Neuron (in vitro differentiated cells): ENCODE results near the gene TTLL8.

Experiments
- H2AFZ ChIP-seq: one replicate; pipeline ENCODE4 v1.6.1; 2013; ENCODE audit warnings: low read depth, mild to moderate bottlenecking, inconsistent platforms, low read length, moderate library complexity
- H3K27me3 ChIP-seq: one replicate; pipeline ENCODE4 v1.6.1; 2013; ENCODE audit warnings: low read length; ENCODE audit not compliant: insufficient read depth
- H3K36me3 ChIP-seq: one replicate; pipeline ENCODE4 v1.6.1; 2013; ENCODE audit warnings: low read length; ENCODE audit not compliant: insufficient read depth
- H3K4me1 ChIP-seq: one replicate; pipeline ENCODE4 v1.6.1; 2013; ENCODE audit warnings: low read length; ENCODE audit not compliant: insufficient read depth
- H3K4me3 ChIP-seq: 2 replicates; pipeline ENCODE4 v1.5.1; 2013; ENCODE audit warnings: mild to moderate bottlenecking, low read length, moderate library complexity
- H3K9me3 ChIP-seq: one replicate; pipeline ENCODE4 v1.6.1; 2013; ENCODE audit warnings: low read length

The TTLL8 gene

GRCh38 chr22:50020606-50021005 is 37.5 kb downstream of the TTLL8 start:
- no peak overlapping the region for H3K4me3 ChIP-seq
- H3K27me3 ChIP-seq, result peaks cover 25% of the 10 kb centered on the region

GRCh38 chr22:50019316-50019715 is 38.8 kb downstream of the TTLL8 start:
- Histone ChIP-seq H3K9me3 (peaks cover 2% of the 10 kb centered on the region), H2AFZ (no peak overlapping the region), H3K36me3 (no peaks in the 10 kb centered on the region), H3K4me3 (no peak overlapping the region), H3K27me3 (peaks cover 34% of the 10 kb centered on the region), H3K4me1 (no peaks in the 10 kb centered on the region)

More at GRCh38 chr22:50020606-50021005, 37.5 kb downstream of the TTLL8 start:
- Histone ChIP-seq H3K4me1 (no peaks in the 10 kb centered on the region), H2AFZ (no peak overlapping the region), H3K36me3 (no peaks in the 10 kb centered on the region), H3K9me3 (peaks cover 2% of the 10 kb centered on the region)

GRCh38 chr22:50018608-50019285 is 39.4 kb downstream of the TTLL8 start:
- Histone ChIP-seq H3K9me3 (peaks cover 2% of the 10 kb centered on the region), H3K4me1 (no peaks in the 10 kb centered on the region), H2AFZ (no peak overlapping the region), H3K36me3 (no peaks in the 10 kb centered on the region), H3K4me3 (no peak overlapping the region), H3K27me3 (peaks cover 40% of the 10 kb centered on the region)

GRCh38 chr22:50017701-50018224 is 40.3 kb downstream of the TTLL8 start:
- Histone ChIP-seq H3K27me3 (peaks cover 49% of the 10 kb centered on the region), H3K4me1 (no peaks in the 10 kb centered on the region), H3K9me3 (peaks cover 2% of the 10 kb centered on the region), H3K4me3 (no peak overlapping the region), H2AFZ (no peak overlapping the region), H3K36me3 (no peaks in the 10 kb centered on the region)

- H3K27me3 ChIP-seq, result peaks cover 56% of the 10 kb centered on the region
Measured at GRCh38 chr22:50016988-50017700, 41.0 kb downstream of the TTLL8 start.

GRCh38 chr22:50016308-50016987 is 41.6 kb downstream of the TTLL8 start:
- no peak overlapping the region for H3K4me3 ChIP-seq
- no peaks in the 10 kb centered on the region for H3K36me3 ChIP-seq
- peaks cover 63% of the 10 kb centered on the region for H3K27me3 ChIP-seq
- no peaks in the 10 kb centered on the region for H3K4me1 ChIP-seq
- H3K9me3 ChIP-seq, result peaks cover 2% of the 10 kb centered on the region
- H2AFZ ChIP-seq, result no peak overlapping the region

More at GRCh38 chr22:50016988-50017700, 41.0 kb downstream of the TTLL8 start:
- Histone ChIP-seq H2AFZ (no peak overlapping the region), H3K4me3 (no peak overlapping the region), H3K36me3 (no peaks in the 10 kb centered on the region), H3K4me1 (no peaks in the 10 kb centered on the region), H3K9me3 (peaks cover 2% of the 10 kb centered on the region)

- H3K36me3 ChIP-seq, result no peaks in the 10 kb centered on the region
- H3K27me3 ChIP-seq, result peaks cover 69% of the 10 kb centered on the region
- no peak overlapping the region for H2AFZ ChIP-seq
Measured at GRCh38 chr22:50015451-50016307, 42.4 kb downstream of the TTLL8 start.

GRCh38 chr22:50014655-50015401 is 43.3 kb downstream of the TTLL8 start:
- Histone ChIP-seq H2AFZ (no peak overlapping the region), H3K36me3 (no peaks in the 10 kb centered on the region), H3K9me3 (peaks cover 2% of the 10 kb centered on the region), H3K4me3 (no peak overlapping the region), H3K27me3 (peaks cover 76% of the 10 kb centered on the region), H3K4me1 (no peaks in the 10 kb centered on the region)

More at GRCh38 chr22:50015451-50016307, 42.4 kb downstream of the TTLL8 start:
- H3K9me3 ChIP-seq, result peaks cover 2% of the 10 kb centered on the region
- no peak overlapping the region for H3K4me3 ChIP-seq
- no peaks in the 10 kb centered on the region for H3K4me1 ChIP-seq

- Histone ChIP-seq H3K4me3 (no peak overlapping the region), H2AFZ (no peak overlapping the region), H3K36me3 (no peaks in the 10 kb centered on the region), H3K27me3 (peaks cover 81% of the 10 kb centered on the region), H3K4me1 (no peaks in the 10 kb centered on the region), H3K9me3 (peaks cover 2% of the 10 kb centered on the region)
Measured at GRCh38 chr22:50014053-50014501, 44.0 kb downstream of the TTLL8 start.

- Histone ChIP-seq H3K4me1 (no peaks in the 10 kb centered on the region), H3K36me3 (no peaks in the 10 kb centered on the region), H3K4me3 (no peak within 1 kb of the TSS), H3K9me3 (peaks cover 2% of the 10 kb centered on the region), H2AFZ (no peak within 1 kb of the TSS), H3K27me3 (peaks cover 89% of the 10 kb centered on the region)
Measured at GRCh38 chr22:50012211-50013181, 45.6 kb downstream of the TTLL8 start, which contains the start of gene IL17REL. Gene IL17REL (minus strand): TSS chr22:50012765. CDS start chr22:50012646, 119 bp downstream.
